GM12801 (cell line): ENCODE data around the gene SLC6A8.

ENCODE experiments used
- TF ChIP-seq, protein P1 (sequence below): IDR thresholded peaks from one replicate; pipeline ENCODE4 v1.5.1; 2011; ENCODE audit warnings: control low read depth; ENCODE audit not compliant: insufficient read length; ENCODE audit errors: extremely low read depth

The SLC6A8 gene

DNA sequence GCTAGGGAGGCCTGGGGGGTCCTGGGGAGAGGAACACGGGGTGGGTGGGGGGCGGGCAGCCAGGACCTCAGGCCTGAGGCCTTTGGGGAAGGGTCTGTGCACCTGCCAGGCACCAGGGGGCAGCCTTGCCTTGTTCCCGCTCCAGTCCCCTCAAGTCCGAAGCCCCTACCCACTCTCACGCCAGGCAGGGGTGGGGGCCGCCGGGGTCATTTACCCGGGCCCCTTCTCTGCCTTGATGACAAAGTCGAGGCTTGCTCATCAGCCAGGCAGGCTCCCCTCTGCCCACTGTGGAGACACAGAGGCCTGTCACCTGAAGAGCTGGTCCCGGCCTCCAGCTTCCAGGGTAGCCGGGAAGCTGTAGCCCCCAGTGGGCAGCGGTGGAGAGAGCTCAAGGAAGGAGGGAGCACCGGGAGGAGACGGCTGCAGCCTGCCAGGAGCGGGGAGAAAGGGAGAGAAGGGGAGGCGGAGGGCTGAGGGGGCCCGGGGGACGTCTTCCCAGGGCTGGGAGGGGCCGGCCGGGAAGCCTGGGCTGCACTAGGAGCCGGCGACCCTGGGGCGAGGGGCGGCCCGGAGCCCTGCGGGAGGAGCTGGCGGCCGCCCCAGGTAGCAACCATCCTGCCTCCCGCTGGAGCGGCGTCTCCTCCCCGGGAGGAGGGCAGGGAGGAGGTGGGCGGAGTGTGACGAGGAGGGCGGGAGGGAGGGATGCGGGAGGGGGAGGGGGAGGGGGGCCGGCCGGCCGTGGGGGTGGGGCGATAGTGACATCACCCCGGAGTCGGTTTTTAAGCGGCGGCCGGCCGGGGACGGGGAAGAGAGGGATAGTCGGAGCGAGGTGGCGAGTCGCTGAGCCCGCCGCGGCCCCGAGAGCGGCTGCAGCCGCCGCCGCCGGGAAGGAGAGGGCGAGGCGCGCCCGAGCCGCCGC lies at the start of gene SLC6A8:
TSS of gene SLC6A8 (plus strand) at position 806 of the 919 bp plus-strand sequence. CDS start 649 bp downstream, outside the sequence.
- TF ChIP-seq, protein P1, sequence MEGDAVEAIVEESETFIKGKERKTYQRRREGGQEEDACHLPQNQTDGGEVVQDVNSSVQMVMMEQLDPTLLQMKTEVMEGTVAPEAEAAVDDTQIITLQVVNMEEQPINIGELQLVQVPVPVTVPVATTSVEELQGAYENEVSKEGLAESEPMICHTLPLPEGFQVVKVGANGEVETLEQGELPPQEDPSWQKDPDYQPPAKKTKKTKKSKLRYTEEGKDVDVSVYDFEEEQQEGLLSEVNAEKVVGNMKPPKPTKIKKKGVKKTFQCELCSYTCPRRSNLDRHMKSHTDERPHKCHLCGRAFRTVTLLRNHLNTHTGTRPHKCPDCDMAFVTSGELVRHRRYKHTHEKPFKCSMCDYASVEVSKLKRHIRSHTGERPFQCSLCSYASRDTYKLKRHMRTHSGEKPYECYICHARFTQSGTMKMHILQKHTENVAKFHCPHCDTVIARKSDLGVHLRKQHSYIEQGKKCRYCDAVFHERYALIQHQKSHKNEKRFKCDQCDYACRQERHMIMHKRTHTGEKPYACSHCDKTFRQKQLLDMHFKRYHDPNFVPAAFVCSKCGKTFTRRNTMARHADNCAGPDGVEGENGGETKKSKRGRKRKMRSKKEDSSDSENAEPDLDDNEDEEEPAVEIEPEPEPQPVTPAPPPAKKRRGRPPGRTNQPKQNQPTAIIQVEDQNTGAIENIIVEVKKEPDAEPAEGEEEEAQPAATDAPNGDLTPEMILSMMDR, result no peak

DNA sequence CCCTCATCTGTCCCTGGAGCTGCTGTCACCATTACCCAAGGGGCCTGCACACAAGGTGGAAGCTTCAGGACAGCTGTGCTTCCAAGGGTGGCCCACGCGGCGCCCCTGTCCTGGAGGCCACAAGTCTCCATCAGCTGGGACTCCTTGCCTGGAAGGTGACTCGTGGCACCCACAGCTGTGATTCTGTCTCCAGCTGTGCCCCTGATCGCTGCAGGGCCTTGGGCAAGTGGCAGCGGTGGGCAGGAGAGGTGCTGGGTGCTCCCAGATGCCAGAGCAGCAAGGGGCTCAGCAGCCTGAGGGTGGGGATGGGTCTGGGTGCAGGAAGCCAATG lies 49.7 kb upstream of the SLC6A8 start:
- TF ChIP-seq, protein P1, result no peak

GRCh38 chrX:153638436-153639176 lies 49.1 kb upstream of the SLC6A8 start:
- TF ChIP-seq, protein P1, result no peak

- TF ChIP-seq, protein P1, result no peak
Measured at GRCh38 chrX:153639177-153640044, 48.3 kb upstream of the SLC6A8 start.

DNA sequence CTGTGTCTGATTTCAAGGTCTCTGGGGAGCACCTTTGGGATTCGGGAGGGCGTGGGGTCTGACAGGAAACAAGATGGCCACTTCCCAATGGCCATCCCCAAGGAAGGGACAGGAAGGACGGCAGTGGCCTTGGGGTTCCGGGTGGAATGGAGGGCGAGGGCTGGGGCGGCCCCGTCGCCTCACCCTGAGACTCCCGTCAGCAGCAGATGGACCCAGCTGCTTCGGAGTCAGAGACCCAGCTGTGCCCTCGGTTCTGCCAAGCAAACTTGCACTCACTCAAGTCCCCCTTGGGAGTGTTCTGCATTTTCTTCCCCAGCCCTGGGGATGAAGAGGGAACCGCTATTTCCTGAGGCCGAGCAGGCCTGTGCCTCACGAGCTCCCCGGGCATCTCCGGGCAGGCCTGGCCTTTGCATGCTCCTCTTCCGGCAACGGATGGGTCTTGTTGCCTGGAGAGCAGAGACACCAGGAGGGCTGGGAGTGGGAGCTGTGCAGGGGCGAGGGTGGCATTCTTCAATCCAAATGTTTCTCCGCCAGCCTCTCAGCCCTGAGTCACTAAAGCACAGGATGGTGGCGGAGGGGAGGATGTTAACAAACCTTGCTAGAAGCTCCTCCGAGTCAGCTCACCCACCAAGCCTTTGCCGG lies 47.6 kb upstream of the SLC6A8 start:
- TF ChIP-seq, protein P1, result no peak

- TF ChIP-seq, protein P1, result no peak
Measured at GRCh38 chrX:153640736-153641575, 46.8 kb upstream of the SLC6A8 start.
